ENCODE results near the gene CUL1.
"Not testable (repeated sequence)": the region's sequence is repeated elsewhere in the genome, so short reads cannot be mapped to it uniquely, and the experiment has no call there.

CUL1 gene

DNA sequence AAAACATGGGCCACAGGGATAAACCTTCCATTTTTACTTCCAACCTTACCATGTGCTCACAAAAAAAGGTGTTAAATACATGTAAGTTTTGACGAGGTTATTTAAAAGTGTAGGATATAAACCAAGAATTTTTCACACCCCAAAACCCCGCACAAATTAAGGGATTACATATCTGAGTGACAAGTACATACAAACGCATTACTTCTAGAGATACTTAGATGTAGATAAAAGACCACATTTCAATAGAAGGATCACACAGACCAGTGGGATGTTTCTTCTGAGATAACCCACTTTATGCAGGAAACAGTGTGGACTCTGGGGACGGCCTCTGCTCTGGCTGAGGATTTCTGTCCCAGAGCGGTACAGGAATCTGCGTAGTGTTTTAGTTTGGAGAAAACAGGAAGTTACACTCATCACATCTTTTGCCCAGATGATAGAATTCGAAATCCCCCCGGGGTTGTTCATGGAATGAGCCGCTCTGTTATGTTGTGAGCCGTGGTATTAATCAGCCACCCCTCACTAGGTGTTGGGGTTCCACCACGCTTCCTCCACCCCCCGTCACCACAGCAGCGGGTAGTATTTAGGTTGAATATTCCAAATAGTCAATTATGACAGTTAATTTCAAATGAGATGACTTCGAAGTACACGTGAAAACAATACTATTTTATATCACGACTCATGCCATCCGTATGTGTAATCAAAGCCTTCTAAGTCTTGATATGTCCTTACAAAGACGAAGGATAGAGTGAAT lies 1.3 kb upstream of the CUL1 start:
- peak; percentile 17 for DNase-seq

DNA sequence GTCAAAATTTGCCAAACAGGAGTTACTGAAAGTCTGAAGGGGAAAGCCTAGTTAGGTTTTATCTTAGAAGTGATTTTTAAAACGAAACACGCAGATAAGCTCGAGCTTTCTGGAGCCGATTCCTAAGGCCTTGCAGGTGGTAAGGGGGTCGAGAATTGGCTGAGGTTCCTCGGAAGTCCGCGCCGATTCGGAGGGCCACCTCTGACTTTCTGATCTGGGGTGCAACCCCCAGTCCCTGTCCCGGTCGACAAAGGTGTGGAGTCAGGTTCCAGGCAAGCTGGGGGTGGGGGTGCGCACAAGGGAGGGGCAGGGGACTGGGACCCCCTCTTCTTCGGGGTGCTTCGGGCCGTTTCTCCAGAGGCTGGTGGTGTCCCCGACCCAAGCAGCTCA lies 701 bp upstream of the CUL1 start:
- no peak for DNase-seq

DNA sequence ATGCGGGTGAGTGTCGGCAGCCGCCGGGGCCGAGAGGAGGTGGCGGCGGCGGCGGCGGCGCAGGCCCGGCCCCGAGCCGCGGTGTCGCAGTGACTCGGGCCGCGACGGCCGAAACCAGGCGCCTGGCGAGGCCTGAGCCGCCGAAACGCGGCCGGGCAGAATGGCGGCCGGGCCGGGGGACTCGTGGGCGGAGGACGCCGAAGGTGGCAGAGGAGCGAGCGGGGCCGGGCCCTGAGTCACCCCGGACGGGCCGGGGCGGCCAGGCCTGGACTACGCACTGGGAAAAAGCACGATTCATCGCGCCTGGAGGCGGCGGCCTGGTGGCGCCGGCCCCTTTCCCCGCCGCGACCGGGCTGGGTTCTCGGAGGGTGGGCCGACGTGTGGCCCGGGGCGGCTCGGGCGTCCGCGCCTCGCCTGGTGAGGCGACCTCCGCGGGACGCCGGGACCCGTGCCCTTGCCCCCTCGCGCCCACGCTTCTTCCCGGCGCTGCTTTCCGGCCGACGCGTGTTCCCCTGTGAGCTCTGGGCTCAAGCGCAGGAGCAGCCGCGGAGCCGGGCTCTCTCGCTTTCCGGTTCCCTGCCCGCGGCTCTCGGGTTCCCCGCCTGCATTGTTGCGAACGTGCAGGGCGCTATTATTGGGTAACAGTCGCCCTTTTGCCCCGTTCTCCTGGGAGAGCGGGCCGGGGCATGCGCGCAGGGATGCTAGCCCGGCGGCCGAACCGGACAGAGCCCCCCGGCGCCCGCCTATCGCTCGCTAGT lies 500 bp downstream of the CUL1 start:
- peak; percentile 29 for DNase-seq

DNA sequence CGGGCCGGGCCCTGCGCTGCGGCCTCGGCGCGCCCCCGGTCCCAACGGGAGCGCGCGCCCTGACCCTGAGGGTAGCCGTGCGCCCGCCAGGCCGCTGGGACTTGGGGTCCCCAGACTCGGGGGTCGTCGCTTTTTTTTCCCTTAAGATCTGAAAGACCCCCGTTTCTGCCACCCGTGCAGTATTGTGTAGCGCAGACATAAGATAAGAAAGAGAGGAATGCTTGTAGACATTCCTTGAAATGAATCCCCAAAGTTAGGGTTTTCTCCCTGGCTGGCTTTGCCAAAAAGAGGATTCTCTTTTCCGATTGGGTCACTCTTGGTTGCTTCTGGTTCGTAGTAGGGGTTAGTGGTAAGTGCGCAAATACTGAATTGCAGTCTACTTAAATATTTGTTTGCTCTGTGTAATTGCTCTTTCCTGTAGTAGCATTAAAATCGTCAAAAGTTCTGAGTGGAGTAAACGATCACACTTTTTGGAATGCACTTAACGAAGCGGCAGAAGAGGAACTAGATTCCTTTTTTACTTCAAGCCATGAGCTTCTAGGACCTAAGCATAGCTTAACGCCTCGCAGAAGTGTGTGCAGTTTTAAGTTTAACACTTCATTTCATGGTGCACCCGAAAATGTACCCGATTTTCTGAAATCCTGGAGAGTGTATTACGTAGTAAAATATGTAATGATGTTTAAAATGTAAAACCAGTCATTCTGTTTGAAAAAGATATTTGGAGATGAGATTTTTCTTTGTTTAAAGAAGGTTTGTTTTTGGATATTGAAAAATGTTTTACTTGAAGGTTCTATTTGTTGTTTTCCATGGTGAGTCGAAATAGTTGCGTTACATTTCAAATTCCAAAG lies 1.3 kb downstream of the CUL1 start:
- DNase-seq, result no peak

DNA sequence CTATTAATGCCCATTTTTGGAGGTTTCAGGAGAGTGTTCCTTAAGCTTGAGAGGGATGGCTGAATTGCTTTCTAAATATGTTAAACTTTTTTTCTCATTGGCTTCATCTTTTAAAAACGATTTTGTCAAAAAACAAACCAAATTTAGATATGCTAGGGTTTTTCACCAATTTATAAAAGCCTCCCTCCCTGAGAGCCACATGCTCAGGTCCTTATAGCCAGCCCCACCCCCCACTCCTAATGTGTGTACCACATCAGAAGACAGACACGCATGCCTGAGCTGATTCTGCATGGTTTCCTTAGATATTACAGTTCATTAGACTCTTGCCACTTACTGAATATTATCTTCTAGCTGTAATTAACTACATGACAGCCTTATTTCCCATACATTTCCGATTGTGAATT lies 2.0 kb downstream of the CUL1 start:
- peak; percentile 33 for DNase-seq

DNA sequence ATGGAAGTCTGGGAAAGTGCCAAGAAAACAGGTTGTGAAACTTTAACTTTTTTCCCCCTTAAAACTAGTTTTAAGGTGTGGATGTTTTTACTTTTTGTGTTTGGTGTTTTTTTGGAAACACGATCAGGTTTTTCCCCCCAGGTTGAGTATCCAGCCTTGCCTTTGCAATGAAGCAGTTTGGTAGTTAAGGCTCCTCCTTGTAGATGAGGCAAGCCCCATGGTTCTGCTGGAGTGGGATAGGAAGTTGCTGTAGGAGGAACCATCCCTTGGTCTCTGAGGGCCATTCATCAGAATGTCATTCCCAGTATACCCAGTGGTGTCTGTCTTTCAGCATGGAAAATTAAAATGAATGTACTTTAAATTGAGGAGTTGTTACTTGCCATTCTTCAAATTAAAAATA lies 2.7 kb downstream of the CUL1 start:
- no peak for DNase-seq

DNA sequence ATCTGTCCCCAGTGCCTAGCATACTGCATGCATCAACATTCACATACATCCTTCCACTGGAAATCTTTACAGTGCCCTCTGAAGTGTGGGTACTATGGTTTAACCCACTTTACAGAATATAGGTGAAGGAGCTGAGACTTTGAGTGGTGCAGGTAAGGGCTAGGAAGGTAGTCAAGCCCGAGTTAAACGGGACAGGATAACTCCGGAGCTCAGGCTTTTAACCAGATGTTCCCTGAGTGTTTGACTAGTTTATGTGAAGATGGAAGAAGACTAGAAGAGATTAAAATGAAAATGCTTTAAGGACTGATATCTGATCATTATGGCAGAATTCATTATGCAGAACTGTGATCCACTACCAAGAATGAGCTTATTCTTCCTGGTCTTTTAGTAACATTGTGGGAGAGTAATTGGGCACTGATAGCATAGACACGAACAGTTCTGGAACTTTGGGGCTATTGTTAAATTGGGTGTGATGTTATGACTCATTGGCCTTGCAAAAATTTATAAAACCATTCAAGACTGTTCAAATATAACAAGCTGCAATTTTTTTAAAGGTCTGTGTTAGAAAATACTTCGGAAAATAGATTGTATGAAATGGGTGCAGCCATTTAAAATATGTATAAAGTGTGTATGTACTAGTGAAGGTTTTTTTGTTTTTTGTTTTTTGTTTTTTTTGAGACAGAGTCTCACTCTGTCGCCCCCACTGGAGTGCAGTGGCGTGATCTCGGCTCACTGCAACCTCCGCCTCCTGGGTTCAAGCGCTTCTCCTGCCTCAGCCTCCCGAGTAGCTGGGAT lies 4.4 kb downstream of the CUL1 start:
- DNase-seq, result no peak

DNA sequence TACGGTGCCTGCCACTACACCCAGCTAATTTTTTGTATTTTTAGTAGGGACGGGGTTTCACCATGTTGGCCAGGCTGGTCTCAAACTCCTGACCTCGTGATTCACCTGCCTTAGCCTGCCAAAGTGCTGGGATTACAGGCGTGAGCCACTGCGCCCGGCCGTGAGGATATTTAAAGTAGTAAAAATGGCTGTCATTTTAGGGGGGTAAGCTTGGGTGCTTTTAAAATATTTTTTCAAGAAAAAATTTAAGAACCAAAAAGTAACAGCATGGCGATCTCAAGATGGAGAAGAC lies 4.9 kb downstream of the CUL1 start:
- not testable (repeated sequence) for DNase-seq

DNA sequence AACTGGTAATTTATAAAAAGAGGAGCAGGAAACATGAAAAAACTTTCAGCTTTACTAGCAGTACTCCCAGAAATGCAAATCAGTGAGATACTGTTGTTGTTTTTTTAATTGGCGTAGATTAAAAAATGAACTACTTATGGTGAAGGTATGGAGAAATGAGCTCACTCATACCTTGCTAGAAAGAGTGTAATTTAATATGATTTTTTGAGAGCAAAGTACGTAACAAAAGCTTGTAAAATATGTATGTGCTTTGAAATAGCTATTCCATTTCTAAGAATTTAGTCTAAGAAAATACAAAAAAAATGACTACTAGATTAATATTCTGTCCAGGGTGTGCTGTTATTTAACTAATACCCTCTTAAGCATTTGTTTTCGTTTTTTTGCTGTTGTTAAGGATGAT lies 5.5 kb downstream of the CUL1 start:
- no peak for DNase-seq

DNA sequence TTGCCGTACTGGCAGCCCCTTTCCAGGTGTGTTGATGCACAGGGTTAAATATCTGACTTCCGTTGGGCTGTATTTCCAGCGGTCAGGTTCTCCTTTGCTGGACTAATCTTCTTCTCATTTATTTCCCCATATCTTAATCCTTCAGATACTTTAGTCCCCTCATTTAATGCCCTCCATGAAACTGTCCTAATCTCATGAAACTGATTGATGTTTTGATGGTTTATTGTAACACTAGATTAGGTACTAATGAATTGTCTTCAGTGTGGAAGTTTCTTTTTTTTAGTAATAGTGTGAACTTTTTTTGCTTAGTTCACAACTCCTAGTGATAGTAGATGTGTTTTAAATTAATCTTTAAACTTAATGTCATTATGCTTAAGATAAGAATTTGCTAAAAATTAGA lies 6.3 kb downstream of the CUL1 start:
- no peak for DNase-seq

DNA sequence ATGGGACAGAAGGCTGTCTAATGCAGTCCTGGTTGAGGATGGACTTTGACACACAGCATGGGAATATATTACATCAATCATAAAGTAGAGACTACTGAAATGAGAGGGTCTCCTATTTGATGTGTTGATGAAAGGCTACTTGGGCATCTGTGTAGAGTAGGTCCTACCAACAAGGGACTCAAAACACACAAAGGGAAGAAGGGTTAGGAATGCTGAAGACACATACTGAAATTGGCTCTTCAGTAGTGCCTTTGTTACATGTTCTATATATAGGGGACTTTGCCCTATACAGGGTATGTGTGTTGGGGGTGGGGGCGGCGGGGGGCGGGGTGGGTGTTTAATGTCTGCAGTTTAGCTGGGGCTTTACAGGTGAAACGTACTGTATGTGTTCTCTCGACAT lies 7.7 kb downstream of the CUL1 start:
- no peak for DNase-seq

DNA sequence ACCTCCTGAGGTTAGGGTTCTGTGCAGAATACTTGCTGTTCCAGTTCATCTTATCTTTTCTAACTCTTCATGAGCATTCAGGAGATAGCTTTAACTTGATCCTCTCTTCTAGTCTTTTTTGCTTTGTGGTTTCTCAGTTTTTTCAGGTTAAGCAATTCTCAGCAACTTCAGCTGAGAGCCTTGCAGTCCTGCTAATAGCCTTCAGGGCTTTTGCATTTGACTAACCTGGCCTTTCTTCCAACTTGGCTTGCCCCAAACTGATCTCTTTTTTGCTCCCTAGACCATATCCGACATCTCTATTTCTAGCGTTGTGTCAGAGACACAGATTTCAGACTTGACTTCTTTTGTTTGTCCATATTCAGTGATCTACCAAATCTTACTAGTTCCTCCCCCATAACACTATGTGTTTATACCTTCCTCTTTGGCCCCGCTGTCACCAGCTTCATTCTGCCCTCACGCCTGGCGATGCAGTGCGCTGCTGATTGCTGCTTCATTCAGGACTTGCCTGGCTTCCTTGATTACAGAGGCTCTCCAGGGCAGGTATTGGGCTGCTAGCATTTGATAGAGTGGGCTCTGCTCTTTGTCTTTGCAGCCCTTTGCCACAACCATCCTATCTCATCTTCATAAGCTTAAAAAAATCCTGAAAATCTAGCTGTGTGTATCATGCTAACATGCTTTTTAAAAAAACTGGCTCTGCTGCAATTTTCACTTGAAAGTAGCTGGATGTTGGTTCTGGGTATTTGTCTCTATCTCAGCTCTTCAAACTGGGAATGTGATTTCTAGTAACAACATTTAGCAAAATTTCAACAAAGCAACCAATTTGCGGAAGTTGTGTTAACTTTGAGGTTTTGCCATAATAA lies 9.6 kb downstream of the CUL1 start:
- no peak for DNase-seq

DNA sequence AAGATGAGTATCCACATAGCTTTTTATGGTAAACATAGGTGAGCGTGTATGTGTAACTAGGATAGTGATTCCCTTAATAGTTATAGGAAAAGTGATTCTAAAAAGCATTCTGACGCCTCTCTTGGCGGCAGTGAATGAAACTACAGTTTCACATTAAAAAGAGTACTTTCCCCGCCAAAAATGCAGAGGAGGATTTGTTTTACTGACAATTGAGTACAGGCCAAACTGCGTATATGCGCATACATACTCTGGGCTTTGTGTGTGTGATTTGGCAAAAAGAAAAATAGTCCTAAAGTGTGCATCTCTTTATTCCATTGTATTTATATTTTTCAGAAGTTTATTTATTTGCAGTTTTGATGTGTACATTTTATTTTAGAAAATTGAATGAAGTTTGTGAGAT lies 10.3 kb downstream of the CUL1 start:
- no peak for DNase-seq

DNA sequence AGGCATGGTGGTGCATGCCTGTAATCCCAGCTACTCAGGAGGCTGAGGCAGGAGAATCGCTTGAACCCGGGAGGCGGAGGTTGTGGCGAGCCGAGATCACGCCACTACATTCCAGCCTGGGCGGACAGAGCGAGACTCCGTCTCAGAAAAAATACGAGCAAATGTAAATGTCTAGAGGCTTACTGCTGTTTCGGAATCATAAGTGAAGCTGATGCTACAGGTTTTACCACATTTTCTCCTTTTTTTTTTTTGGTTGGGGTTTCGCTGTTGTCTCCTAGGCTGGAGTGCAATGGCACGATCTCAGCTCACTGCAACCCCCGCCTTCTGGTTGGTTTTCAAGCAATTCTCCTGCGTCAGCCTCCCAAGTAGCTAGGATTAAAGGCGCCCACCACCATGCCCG lies 11.7 kb downstream of the CUL1 start:
- not testable (repeated sequence) for DNase-seq

DNA sequence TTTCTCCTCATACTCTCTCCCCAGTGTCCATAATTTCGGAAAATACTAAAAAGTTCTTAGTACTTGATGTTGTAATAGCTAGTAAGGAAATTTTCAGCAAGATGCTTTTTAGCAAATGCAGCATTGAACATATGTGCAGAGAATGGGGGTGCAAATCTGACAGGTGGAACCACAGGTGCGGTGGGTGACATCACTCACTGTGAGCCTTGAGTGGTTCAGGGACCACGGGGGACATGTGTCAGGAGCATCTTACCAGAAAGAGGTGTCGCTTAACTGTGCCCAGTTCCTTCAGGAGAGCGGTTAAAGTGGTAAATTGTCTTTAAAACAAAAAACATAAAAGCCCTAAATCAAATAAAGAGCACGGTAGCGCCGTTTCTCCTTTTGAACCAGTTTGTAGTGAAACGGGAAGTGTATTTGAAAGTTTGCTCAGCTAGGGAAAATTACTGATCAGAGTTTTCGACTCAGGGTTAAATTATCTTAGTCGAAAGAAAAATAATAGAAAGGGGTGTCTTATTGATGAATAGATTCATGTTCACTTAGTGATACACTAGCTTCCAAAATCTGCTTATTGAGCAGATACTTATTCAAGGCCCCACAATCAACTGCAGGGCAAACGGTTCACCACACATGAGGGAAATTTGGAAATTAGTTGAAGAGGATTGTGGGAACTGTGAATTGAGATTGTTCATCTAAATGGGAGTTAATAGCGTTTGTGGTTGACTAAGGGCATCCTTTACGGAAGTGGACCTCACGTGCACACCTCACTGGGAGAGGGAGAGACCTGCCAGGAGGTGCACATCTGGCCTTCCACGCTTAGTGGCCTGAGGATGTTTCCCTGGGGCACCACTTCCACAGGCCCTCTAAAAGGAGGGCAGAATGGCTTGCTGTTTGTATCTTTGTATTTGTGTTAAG lies 12.7 kb downstream of the CUL1 start:
- DNase-seq, result no peak

DNA sequence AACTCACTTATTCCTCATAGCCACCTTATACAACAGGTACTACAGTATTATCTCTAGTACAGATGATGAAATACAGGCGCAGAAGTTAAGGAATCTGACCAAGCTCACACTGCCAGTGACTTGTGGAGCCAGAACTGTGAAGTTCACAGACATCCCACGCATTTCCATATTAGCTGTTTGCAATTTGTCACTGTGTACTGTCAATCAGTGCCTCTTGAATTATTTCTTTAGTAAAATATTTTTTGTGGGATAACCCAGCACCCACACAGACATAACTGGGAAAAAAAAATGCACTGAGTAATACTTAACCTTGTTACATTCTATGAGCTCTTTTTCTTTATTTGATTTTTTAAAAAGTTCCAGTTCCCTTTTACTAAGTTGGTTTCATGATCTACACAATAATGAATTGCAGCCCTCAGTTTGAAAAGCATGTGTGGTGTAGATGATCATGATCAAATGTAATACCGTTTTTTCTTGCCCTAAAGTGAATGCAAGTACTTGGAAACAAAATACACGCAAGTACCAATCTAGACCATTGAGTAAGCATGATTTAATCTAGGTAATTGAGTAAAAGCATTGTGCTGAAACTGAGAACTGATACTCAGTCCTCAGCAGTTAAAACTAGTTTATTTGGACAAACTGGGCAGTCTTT lies 14.1 kb downstream of the CUL1 start:
- no peak for DNase-seq

DNA sequence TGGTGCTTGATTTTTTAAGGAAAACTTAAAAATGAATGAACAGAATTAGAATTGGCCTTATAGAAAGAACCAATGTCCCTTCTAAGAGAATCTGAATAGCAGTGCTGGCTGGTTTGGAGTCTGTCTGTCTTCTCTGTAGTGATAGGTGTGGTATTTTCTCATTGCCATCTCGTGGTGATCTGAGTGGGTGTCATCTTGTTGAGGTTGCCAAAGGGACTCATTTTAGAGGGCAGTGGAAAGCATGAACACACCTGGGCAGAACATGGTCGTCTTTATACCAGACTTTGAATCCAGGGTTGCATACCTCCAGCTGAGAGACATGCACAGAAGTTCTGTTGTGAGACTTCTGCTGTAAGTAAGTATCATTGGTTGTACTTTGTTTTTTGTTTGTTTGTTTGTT lies 15.8 kb downstream of the CUL1 start:
- no peak for DNase-seq

DNA sequence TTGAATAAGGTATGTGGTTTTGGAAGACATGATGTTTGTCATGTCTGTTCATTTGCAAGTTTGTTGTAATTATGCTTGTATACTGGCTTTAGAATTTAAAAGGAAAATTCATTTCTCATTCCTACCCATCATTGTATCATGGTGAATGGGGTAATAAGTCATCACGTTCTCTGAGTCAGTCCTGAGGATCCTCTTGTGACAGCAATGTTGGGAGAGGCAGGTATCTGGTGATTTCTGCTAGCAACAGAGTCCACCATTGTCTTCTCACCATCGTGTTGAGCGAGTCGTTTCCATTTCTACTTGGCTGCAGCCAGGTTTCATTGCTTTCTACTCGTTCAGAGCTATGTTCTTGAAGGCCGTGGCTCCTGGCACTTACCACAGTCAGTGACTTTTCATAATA lies 16.3 kb downstream of the CUL1 start:
- DNase-seq, result no peak

DNA sequence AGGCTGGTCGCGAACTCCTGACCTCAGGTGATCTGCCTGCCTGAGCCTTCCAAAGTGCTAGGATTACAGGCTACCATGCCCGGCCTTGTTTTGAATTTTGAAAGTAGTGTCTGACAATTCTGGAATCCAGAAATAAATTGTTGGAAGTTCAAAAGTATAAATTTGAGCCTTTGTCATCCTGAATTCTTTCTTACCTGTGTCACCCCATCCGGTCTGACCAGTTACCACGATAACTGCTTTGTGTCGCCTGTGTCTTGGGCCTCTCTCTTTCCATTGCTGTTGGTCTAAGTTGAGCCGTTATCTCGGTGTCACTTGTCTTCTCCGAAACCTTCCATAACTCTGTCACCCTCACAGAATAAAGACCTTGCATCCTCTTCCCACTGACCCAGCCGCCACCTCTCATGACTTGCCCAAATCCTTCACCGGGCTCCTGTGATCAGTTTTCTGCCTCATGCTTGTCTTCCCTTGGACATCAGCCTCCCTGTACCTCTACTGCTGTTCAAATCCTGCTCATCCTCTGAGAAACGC lies 18.6 kb downstream of the CUL1 start:
- no peak for DNase-seq

DNA sequence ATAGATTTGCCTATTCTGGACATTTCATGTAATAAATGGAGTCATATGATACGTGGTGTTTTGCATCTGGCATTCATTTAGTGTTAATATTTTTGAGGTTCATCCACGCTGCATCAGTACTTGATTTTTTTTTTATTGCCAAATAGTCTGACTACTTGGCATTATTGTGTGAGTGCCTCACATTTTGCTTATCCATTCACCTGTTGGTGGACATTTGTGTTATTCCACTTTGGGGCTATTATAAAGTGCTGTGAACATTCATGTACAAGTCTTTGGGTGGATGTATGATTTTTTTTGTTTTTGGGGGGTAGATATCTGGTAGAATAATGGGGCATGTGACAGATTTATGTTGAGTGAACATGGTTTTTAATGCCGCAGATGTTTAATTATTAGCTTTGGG lies 19.7 kb downstream of the CUL1 start:
- no peak for DNase-seq

Measured in effector CD4-positive, alpha-beta T cell (primary cell).